ENCODE results near the gene RTP2.

RTP2 gene

DNA sequence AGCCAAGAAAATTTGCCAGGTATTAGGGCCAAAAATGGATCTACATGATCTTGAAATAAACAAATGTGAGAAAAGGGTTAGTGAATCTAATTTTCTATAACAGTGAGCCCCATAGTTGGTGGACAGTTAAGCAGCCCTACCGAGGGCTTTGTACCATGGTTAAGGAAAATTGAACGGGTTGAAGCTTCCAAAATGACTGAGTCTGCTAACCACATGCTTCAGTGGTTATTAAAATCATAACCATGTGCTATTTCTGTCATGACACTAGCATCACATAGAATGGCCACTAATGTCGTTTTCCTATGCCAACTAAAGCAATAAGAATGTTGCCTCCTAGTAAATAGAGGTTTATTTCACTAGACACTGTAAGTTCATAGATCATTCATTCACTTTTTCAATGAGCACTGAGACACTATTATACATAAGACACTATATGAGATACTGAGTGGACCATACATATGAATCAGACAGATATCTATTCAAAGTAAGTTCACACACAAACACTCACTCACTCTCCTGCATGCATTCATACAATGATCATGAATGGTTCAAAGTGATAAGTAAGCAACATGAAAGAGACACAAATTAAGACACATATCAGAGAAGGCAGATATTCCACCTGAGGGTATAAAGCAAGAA lies 36.5 kb downstream of the RTP2 start:
- DNase-seq: no peak

DNA sequence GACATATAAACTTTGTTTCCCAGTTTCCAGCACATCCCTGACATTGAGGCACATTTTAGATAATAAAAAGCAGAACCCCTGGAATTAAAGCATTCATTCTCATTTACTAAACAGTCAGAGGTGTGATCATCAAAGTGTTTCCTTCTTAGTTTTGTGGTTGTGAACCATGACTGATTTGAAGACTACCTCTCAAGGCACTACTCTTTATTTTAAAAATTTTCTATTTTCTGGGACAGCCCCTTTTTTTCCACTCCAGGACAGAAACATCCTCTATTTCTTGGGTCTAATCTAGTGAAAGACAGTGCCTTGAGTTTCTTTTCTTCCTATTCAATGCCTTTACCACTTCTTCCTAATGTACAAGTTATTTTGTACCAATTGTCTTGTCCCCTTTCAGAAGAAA lies 37.3 kb downstream of the RTP2 start:
- no peak for DNase-seq

DNA sequence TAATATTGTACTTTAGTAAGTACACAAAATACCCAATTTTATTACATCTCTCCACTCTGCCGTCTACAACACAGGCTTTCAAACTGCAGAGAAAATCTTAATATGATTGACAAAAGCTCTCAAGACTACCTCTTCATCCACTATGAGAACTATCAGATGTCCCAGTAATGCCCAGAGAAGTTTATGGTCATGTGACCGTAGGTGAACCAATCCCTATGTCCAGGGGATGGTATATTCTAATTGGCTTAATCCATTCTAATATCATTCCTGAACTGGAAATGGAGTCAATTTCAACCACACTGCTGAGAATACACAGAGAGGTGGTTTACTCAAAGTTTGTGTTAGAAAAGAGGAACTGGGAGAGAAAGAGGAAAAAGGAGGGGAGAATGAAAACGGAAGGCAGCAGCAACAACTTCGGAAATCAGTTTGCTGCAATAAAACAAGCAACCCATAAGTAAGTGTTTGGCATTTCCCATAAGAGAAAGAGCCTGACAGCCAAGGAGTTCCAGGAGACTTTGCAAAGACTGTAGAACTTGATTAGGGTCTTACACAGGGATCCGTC lies 39.4 kb downstream of the RTP2 start:
- DNase-seq: no peak

DNA sequence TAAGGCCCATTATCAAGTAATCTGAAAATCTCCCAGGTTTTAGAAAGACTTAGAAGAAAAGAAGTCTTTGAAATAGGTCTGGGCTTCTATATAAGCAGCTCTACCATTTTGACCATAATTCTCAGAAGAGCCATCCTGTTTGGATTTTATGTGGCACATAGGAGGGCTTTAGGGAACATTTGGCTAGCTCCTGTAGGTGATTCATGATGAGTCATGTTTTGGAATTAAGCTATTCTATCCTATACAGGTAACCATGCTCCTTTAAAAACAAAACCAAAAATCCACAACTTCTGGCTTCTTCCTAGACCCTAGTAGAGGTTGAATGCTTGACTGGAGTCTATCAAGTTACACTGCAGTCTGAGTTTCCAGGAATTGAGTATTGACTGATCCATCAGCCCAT lies 41.1 kb downstream of the RTP2 start:
- DNase-seq: no peak

DNA sequence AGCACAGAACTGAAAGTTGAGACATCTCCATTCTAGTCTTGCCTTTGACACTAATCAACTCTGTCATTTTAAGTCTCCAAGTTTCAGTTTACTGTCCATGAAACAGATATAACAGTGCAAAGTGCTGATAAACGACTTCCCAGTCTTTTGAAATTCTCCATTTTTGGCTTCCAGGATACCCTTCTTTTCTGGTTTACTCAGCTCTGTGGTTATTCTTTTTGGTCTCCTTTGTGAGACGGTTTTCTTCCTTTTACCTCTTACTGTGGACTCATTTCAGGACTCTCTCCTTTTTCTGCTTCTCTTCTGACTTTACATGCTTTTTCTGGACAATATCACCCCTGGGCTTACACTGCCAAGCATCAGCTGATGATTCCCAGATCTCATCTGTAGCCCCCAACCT lies 51.1 kb downstream of the RTP2 start:
- DNase-seq: no peak
